HS-5 (cell line): ENCODE data around the gene AGRN.
"Not testable (repeated sequence)": the region's sequence is repeated elsewhere in the genome, so short reads cannot be mapped to it uniquely, and the experiment has no call there.

ENCODE experiments used
- DNase-seq: peaks from one replicate; pipeline ENCODE4 v3.0.0-alpha.2; 2012; ENCODE audit warnings: low read depth

AGRN gene

GRCh38 chr1:1092149-1092855 is 72.4 kb downstream of the AGRN start:
- DNase-seq, result no peak

- DNase-seq, result no peak
These were observed 73.1 kb downstream of the AGRN start for GRCh38 chr1:1092894-1093609.

DNA sequence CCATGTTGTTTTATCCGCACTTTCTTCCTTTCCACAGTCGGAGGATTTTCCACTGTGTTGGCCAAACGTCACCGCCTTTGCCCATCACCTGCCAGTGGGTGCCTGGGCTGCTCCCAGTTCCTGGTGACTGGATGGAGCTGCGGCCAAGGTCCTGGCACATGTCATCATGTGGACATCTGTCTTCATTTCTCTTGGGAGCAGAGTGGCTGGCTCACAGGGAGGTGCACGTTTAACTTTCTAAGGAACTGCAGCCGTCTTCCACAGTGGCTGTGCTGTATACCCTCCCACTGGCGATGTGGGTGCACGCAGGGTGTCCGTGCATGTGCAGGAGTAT is 73.7 kb downstream of the AGRN start:
- no peak for DNase-seq

GRCh38 chr1:1094981-1095380 is 75.1 kb downstream of the AGRN start:
- no peak for DNase-seq

DNA sequence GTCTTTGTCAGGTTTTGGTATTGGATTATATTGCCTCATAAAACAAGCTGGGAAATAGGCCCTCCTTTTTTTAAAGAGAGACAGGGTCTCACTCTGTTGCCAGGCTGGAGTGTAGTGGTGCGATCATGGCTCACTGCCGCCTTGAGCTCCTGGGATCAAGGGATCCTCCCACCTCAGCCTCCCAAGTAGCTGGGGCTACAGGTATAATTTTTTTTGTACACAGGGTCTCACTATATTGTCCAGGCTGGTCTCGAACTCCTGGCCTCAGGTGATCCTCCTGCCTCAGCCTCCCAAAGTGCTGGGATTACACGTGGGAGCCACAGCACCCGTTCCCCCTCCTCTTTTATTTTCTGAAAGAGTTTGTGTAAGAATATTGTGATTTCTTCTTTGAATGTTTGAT is 76.2 kb downstream of the AGRN start:
- DNase-seq, result not testable (repeated sequence)

DNA sequence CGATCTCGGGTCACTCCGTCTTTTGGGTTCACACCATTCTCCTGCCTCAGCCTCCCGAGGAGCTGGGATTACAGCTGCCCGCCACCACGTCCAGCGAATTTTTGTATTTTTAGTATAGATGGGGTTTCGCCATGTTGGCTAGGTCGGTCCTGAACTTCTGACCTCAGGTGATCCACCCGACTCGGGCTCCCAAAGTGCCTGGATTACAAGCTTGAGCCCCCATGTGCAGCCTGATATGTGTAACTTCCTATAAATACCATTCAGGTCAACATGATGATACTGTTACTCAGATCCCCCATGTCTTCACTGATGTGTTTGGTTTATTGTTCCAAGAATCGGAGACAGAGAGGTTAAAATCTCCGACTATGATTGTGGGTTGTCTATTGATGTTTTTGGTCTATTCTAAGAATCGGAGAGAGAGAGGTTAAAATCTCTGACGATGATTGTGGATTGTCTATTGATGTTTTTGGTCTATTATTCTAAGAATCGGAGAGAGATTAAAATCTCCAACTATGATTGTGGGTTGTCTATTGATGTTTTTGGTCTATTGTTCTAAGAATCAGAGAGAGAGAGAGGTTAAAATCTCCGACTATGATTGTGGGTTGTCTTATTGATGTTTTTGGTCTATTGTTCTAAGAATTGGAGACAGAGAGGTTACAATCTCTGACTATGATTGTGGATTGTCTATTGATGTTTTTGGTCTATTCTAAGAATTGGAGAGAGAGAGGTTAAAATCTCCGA is 78.9 kb downstream of the AGRN start:
- DNase-seq, result no peak

- no peak for DNase-seq
These were observed 79.7 kb downstream of the AGRN start for GRCh38 chr1:1099506-1100183.

- no peak for DNase-seq
These were observed 80.4 kb downstream of the AGRN start for GRCh38 chr1:1100296-1100695.

GRCh38 chr1:1101503-1101902 is 81.6 kb downstream of the AGRN start:
- DNase-seq, result no peak

DNA sequence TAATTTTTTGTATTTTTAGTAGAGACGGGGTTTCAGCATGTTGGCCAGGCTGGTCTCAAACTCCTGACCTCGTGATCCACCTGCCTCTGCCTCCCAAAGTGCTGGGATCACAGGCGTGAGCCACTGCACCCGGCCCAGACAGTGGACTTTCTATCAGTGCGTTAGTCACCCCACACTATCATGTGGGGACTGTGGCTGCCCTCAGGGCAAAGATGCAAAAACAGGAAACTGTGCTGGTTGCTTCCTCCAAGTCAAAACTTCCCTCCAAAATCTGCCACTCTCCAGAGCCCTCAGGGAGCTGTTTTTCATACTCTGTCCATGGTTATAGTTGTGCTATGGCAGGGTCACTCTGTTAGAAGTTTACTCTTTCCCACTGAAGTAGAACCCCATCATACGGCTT is 84.2 kb downstream of the AGRN start:
- DNase-seq, result not testable (repeated sequence)
